22Rv1 (cell line): ENCODE data around the gene MTURN.

Experiments used
- CTCF ChIP-seq: fragments of 450-650 bp; IDR thresholded peaks from 2 replicates; pipeline ENCODE4 v1.5.1; 2017; ENCODE audit warnings: mild to moderate bottlenecking
- ZFX ChIP-seq: fragments of 450-650 bp; IDR thresholded peaks from 2 replicates; pipeline ENCODE4 v1.6.1; 2017; ENCODE audit warnings: antibody characterized with exemption, borderline replicate concordance

DNA sequence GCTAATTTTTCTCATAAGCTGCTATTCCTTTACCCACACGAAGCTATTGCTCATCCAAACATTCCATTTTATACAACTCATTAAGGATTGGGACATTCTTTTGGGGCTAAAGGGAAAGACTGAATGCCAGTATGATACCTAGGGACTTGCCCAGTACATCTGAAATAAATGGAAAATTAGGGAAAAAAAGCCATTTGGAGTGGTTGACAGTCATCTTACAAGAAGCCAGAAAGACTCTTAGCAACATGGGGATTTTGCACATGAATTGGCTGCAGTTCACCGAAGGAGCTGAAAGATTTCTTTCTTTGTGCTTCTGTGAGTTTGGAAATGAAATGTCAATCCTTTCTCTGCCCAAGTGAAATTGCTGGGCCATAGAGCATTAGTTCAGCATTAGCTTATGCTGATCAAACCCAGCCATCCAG, 43.3 kb upstream of the MTURN start:
- TF ChIP-seq CTCF (no peak), ZFX (no peak)
